Superior temporal gyrus (tissue), 1 donor: ENCODE measurements around the gene NAALADL1.

Source experiments
- DNase-seq: peaks from one replicate; pipeline ENCODE4 v3.0.0-alpha.2; 2016; ENCODE audit errors: extremely low spot score

NAALADL1 gene

GRCh38 chr11:65083134-65083833, 24.9 kb upstream of the NAALADL1 start:
- no peak for DNase-seq

GRCh38 chr11:65078786-65079342, 20.5 kb upstream of the NAALADL1 start:
- no peak for DNase-seq

GRCh38 chr11:65078151-65078550, 19.8 kb upstream of the NAALADL1 start:
- DNase-seq: no peak

- no peak for DNase-seq
Measured at GRCh38 chr11:65077451-65077850, 19.1 kb upstream of the NAALADL1 start.

- DNase-seq: no peak
Measured at GRCh38 chr11:65072631-65072966, 14.2 kb upstream of the NAALADL1 start.

GRCh38 chr11:65071907-65072630, 13.7 kb upstream of the NAALADL1 start:
- DNase-seq: no peak

GRCh38 chr11:65069217-65069616, 10.9 kb upstream of the NAALADL1 start:
- DNase-seq: no peak

GRCh38 chr11:65067446-65067845, 9.1 kb upstream of the NAALADL1 start:
- DNase-seq: no peak

- no peak for DNase-seq
Measured at GRCh38 chr11:65066805-65067291, 8.5 kb upstream of the NAALADL1 start.

GRCh38 chr11:65066315-65066714, 8.0 kb upstream of the NAALADL1 start:
- DNase-seq: no peak

- no peak for DNase-seq
Measured at GRCh38 chr11:65065851-65066250, 7.5 kb upstream of the NAALADL1 start.

GRCh38 chr11:65064847-65065240, 6.5 kb upstream of the NAALADL1 start:
- DNase-seq: no peak

- no peak for DNase-seq
Measured at GRCh38 chr11:65063532-65063931, 5.2 kb upstream of the NAALADL1 start.

- no peak for DNase-seq
Measured at GRCh38 chr11:65060913-65061408, 2.6 kb upstream of the NAALADL1 start.

GRCh38 chr11:65059959-65060824, 1.8 kb upstream of the NAALADL1 start:
- no peak for DNase-seq

GRCh38 chr11:65059523-65059922, 1.2 kb upstream of the NAALADL1 start:
- no peak for DNase-seq

GRCh38 chr11:65058012-65058411, 341 bp downstream of the NAALADL1 start:
- DNase-seq: no peak

GRCh38 chr11:65057526-65057925, 827 bp downstream of the NAALADL1 start:
- no peak for DNase-seq

GRCh38 chr11:65056999-65057398, 1.4 kb downstream of the NAALADL1 start:
- no peak for DNase-seq

- DNase-seq: no peak
Measured at GRCh38 chr11:65055538-65055937, 2.8 kb downstream of the NAALADL1 start.

GRCh38 chr11:65053827-65054508, 4.4 kb downstream of the NAALADL1 start:
- DNase-seq: no peak
